ENCODE data around the gene FCHSD2. TPM values are rescaled to one million over a fixed set of nuclear protein-coding genes. Genes with fewer than 3 reads are reported as not detected.

Gene FCHSD2
- total and polyA plus RNA-seq, 2 of the 8 experiments (the other 6 are each of a cell fraction or from before 2014, with no cell fraction given): 4.1 to 7.8 TPM

DNA sequence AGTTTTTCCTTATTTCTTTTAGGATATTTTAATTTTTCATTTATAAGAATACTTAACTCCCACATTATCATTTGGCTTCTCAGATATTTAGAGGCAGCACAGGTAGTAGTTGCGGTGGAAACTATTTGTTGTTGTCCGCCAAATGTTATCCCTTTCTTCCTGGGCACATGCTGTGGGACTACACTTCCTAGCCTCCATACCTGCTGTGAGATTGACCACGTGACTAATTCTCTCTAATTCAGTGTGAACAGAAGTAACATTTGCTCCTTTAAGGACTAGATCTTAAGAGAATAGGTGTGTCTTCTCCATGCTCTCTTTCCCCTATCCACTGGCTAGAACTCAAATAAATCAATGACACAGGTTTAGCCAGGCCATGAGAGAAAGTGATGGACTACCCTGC lies 191.4 kb downstream of the FCHSD2 start:
- H3K14ac ChIP-seq (ENCODE audit: insufficient read length): no peak overlapping the region
- no peak overlapping the region for H2BK5ac ChIP-seq (ENCODE audit: low read depth, low read length)
- no peak overlapping the region; a peak in 1 of 8 replicates for H3K4me3 ChIP-seq (ENCODE audit: extremely low read depth in 1 of 4, insufficient read depth in 2 of 4, low read depth in 3 of 4, low read length in 4 of 4)
- H3K9ac ChIP-seq (replicated peaks in 1 of 4; ENCODE audit: extremely low read depth in 1 of 4, low read depth in 3 of 4, low read length in 3 of 4): peak overlapping the region in 1 of 4 experiments; percentile 9; a peak in 1 of 7 replicates
- ChIA-PET POLR2A (ENCODE audit: partially characterized antibody) (interaction anchor here (0.6 kb wide), 1 partner anchor 179 kb away, joined by 3 read pairs; no protein-coding TSS in a partner anchor), CTCF (ENCODE audit: partially characterized antibody) (interaction anchor here (0.5 to 1.0 kb wide), 3 partner anchors 48 to 192 kb away, joined by 3 to 4 read pairs (median 3); no protein-coding TSS in a partner anchor)
- H4K91ac ChIP-seq (replicated peaks; ENCODE audit: insufficient read length, low read length): no peak overlapping the region
- no peak overlapping the region for H4K5ac ChIP-seq (ENCODE audit: insufficient read length, low read depth, low read length)
- H4K20me1 ChIP-seq (replicated peaks in 1 of 2; ENCODE audit: control insufficient read depth in 1 of 2, insufficient read depth in 2 of 2, low read length in 2 of 2): no peaks in the 10 kb centered on the region
- DNase-seq (ENCODE audit: low read depth in 1 of 2, low spot score in 2 of 2) (no peak), FAIRE-seq (peak; percentile 92)
- no peak overlapping the region for H3K4ac ChIP-seq (replicated peaks; ENCODE audit: insufficient read length, low read depth, low read length)
- H3K36me3 ChIP-seq (ENCODE audit: control insufficient read depth in 2 of 4, insufficient read depth in 4 of 4, low read length in 3 of 4): no peaks in the 10 kb centered on the region
- no peak overlapping the region for H2BK20ac ChIP-seq (ENCODE audit: low read length)
- no peak overlapping the region for H2BK120ac ChIP-seq (replicated peaks; ENCODE audit: low read depth, low read length)
- 34% methylated on average over 3 of the region's 3 CpGs; no CpG with 5 or more reads in 1 of the 2 experiments for WGBS, 2 experiments (ENCODE audit: extremely low coverage in 1 of 2, insufficient coverage in 1 of 2, insufficient read length in 1 of 2, insufficient replicate concordance in 2 of 2, low coverage in 1 of 2, low lambda C conversion rate in 2 of 2, missing lambda C conversion rate in 1 of 2)
- no peak overlapping the region for H2AK5ac ChIP-seq (ENCODE audit: low read depth, low read length)
- H3K23ac ChIP-seq (ENCODE audit: insufficient read length): no peak overlapping the region
- no peak overlapping the region for H2AFZ ChIP-seq (ENCODE audit: low read length)
- H3K9me3 ChIP-seq (ENCODE audit: insufficient read depth in 2 of 2, low read depth in 1 of 2, low read length in 1 of 2): no peaks in the 10 kb centered on the region
- H3K18ac ChIP-seq (ENCODE audit: extremely low read depth, low read length): no peak overlapping the region
- no peak overlapping the region for H4K8ac ChIP-seq (ENCODE audit: extremely low read depth, insufficient read depth, low read length)
- no peaks in the 10 kb centered on the region for H3K27me3 ChIP-seq (replicated peaks in 1 of 4; ENCODE audit: control insufficient read depth in 3 of 4, extremely low read depth in 1 of 4, insufficient read depth in 3 of 4, low read length in 3 of 4)
- no peak overlapping the region for H3K27ac ChIP-seq (ENCODE audit: low read depth, low read length)
- H3K4me2 ChIP-seq (ENCODE audit: insufficient read depth in 1 of 2, low read depth in 2 of 2, low read length in 2 of 2): peak overlapping the region in 1 of 2 experiments; percentile 30; a peak in 1 of 4 replicates
- H3K56ac ChIP-seq (replicated peaks; ENCODE audit: insufficient read length, low read depth, low read length): no peak overlapping the region
- no peak overlapping the region for H2BK15ac ChIP-seq (ENCODE audit: low read length)
- no peak for TF ChIP-seq BACH1 (IDR thresholded peaks at IDR 0.05; ENCODE audit: low read length)
- TF ChIP-seq, protein P1, sequence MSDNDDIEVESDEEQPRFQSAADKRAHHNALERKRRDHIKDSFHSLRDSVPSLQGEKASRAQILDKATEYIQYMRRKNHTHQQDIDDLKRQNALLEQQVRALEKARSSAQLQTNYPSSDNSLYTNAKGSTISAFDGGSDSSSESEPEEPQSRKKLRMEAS (IDR thresholded peaks at IDR 0.05): peak; percentile 82
- TF ChIP-seq CEBPB (IDR thresholded peaks at IDR 0.05; ENCODE audit: low read depth, low read length): no peak
- TF ChIP-seq, protein P2, sequence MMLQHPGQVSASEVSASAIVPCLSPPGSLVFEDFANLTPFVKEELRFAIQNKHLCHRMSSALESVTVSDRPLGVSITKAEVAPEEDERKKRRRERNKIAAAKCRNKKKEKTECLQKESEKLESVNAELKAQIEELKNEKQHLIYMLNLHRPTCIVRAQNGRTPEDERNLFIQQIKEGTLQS (IDR thresholded peaks at IDR 0.05; ENCODE audit: insufficient read depth, low read depth, low read length): no peak
- TF ChIP-seq RNF2 (IDR thresholded peaks at IDR 0.05; ENCODE audit: borderline replicate concordance, low read depth, low read length, missing control alignments, poor library complexity, severe bottlenecking): no peak
- TF ChIP-seq, protein P3, sequence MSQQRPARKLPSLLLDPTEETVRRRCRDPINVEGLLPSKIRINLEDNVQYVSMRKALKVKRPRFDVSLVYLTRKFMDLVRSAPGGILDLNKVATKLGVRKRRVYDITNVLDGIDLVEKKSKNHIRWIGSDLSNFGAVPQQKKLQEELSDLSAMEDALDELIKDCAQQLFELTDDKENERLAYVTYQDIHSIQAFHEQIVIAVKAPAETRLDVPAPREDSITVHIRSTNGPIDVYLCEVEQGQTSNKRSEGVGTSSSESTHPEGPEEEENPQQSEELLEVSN (IDR thresholded peaks at IDR 0.05): peak; percentile 42; the same call in 1 of the 2 replicates
- TF ChIP-seq, protein P4, sequence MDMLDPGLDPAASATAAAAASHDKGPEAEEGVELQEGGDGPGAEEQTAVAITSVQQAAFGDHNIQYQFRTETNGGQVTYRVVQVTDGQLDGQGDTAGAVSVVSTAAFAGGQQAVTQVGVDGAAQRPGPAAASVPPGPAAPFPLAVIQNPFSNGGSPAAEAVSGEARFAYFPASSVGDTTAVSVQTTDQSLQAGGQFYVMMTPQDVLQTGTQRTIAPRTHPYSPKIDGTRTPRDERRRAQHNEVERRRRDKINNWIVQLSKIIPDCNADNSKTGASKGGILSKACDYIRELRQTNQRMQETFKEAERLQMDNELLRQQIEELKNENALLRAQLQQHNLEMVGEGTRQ (IDR thresholded peaks at IDR 0.05; ENCODE audit: low read length): peak; percentile 85
- no peak for TF ChIP-seq SAP30 (IDR thresholded peaks at IDR 0.05; ENCODE audit: insufficient read depth, insufficient replicate concordance, low read length)
- no peaks in the 10 kb centered on the region for H3K23me2 ChIP-seq (ENCODE audit: low read depth, low read length)
- no peaks in the 10 kb centered on the region for H3K79me2 ChIP-seq (ENCODE audit: control insufficient read depth in 1 of 2, insufficient read depth in 2 of 2, low read length in 2 of 2)
- H3K79me1 ChIP-seq (ENCODE audit: low read depth, low read length): no peaks in the 10 kb centered on the region
- H3K4me1 ChIP-seq (replicated peaks in 1 of 4; ENCODE audit: control insufficient read depth in 3 of 4, insufficient read depth in 4 of 4, low read length in 3 of 4): peaks cover 0 to 9% (median 1%) of the 10 kb centered on the region in 4 experiments; a peak in 3 of 7 replicates
- no peak overlapping the region for H2BK12ac ChIP-seq (ENCODE audit: low read depth, low read length)
